Large intestine (tissue), 3 donors: Measurements from ENCODE around the gene FABP6. TPM values are rescaled to one million over a fixed set of nuclear protein-coding genes. Genes with fewer than 3 reads are reported as not detected.
"Not testable (repeated sequence)": the region's sequence is repeated elsewhere in the genome, so short reads cannot be mapped to it uniquely, and the experiment has no call there.

Experiments
- DNase-seq, 2 donors: peaks; one replicate each; pipeline versions ENCODE4 v3.0.0 to v3.0.0-alpha.2; 2013
- H3K27ac ChIP-seq: one replicate; pipeline ENCODE4 v1.5.1; 2013; ENCODE audit warnings: low read length
- H3K27me3 ChIP-seq: 2 replicates; pipeline ENCODE4 v1.6.1; 2013; ENCODE audit warnings: low read length; ENCODE audit not compliant: control insufficient read depth, insufficient read depth
- H3K36me3 ChIP-seq: 2 replicates; pipeline ENCODE4 v1.6.1; 2013; ENCODE audit warnings: low read length; ENCODE audit not compliant: control insufficient read depth, insufficient read depth
- H3K4me1 ChIP-seq: one replicate; pipeline ENCODE4 v1.6.1; 2013; ENCODE audit warnings: low read length; ENCODE audit not compliant: control insufficient read depth, insufficient read depth
- H3K4me3 ChIP-seq: one replicate; pipeline ENCODE4 v1.5.1; 2013; ENCODE audit warnings: low read length
- H3K9me3 ChIP-seq: one replicate; pipeline ENCODE4 v1.6.1; 2013; ENCODE audit warnings: mild to moderate bottlenecking, low read depth, low read length, moderate library complexity; ENCODE audit not compliant: control insufficient read depth
- WGBS: methylation state at CpG from one replicate; pipeline ENCODE4 v1.1.5; 2013; ENCODE audit warnings: low lambda C conversion rate; ENCODE audit not compliant: insufficient coverage; 5-methylcytosine and 5-hydroxymethylcytosine counted together
- polyA plus RNA-seq: library from polyadenylated mRNA; unstranded; fragments of 120-200 nt; gene quantifications from one replicate; pipeline ENCODE4 v1.2.1, GENCODE V29; 2013

The FABP6 gene
- polyA plus RNA-seq, 1 donor = 9.1 TPM

- no peaks in the 10 kb centered on the region for H3K27me3 ChIP-seq
- H3K4me3 ChIP-seq = no peak overlapping the region
- H3K36me3 ChIP-seq = no peaks in the 10 kb centered on the region
- H3K4me1 ChIP-seq = peaks cover 7% of the 10 kb centered on the region
- H3K27ac ChIP-seq = no peak overlapping the region
- no peaks in the 10 kb centered on the region for H3K9me3 ChIP-seq
- no CpG with 5 or more reads among the region's 7 CpGs for WGBS
- DNase-seq = no peak
Measured at GRCh38 chr5:160192424-160192823, 36.9 kb upstream of the FABP6 start.

- not testable (repeated sequence) for H3K9me3 ChIP-seq, H3K27me3 ChIP-seq, H3K36me3 ChIP-seq, H3K27ac ChIP-seq, H3K4me3 ChIP-seq, DNase-seq
- 90% methylated on average over 2 of the region's 18 CpGs for WGBS
- peaks cover 13% of the 10 kb centered on the region for H3K4me1 ChIP-seq
Measured at GRCh38 chr5:160193076-160193475, 36.2 kb upstream of the FABP6 start.

DNA sequence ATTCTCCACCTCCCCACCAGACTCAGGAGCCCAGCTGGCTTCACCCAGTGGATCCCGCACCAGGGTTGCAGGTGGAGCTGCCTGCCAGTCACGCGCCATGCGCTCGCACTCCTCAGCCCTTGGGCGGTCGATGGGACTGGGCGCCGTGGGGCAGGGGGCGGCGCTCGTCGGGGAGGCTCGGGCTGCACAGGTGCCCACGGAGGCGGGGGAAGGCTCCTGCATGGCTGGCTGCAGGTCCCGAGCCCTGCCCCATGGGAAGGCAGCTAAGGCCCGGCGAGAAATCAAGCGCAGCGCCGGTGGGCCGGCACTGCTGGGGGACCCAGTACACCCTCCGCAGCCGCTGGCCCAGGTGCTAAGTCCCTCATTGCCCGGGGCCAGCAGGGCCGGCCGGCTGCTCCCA lies 35.5 kb upstream of the FABP6 start:
- H3K4me1 ChIP-seq = peaks cover 20% of the 10 kb centered on the region
- H3K27me3 ChIP-seq, H3K4me3 ChIP-seq, H3K9me3 ChIP-seq, H3K36me3 ChIP-seq, DNase-seq, H3K27ac ChIP-seq: not testable (repeated sequence)
- WGBS = no CpG with 5 or more reads among the region's 28 CpGs

DNA sequence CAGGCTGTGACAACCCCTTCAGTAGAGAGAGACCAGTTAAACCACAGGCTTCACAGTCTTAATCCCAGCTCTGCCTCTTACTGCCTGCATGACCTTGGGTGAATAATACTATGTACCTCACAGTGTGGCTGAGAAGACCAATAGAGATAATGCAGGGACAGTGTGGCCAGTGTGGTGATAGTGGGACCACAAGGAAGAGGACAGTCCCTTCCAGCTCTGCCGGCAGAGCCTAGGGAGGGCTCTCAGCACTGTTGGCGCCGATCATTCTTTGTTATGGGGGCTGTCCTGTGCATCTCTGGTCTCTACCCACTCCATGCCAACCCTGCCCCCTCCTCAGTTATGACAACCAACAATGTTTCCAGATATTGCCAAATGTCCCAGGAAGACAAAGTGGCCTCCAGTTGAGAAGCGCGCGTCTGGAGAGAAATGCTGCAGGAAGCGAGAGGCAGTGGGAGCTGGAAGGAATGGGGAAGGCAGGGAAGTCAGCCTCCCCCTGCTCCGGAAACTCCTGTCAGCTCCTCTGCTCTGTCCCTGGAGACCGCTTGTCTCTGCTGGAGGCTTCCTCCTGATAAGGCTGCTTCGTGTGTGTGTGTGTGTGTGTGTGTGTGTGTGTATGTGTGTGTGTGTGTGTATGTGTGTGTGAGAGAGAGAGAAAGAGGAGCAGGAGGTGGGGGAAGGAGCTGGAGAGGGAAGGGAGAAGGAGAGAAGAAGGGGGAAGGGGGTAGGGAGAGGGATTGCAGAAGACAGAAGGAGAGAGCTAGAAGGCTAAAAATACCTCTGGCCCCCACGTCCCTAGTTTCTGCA lies 31.8 kb upstream of the FABP6 start:
- Histone ChIP-seq H3K27ac (no peak overlapping the region), H3K27me3 (no peaks in the 10 kb centered on the region), H3K36me3 (no peaks in the 10 kb centered on the region), H3K9me3 (no peaks in the 10 kb centered on the region), H3K4me3 (no peak overlapping the region), H3K4me1 (peaks cover 31% of the 10 kb centered on the region)
- peak; percentile 49 to 64 for DNase-seq
- no CpG with 5 or more reads among the region's 11 CpGs for WGBS

GRCh38 chr5:160198146-160198545 lies 31.2 kb upstream of the FABP6 start:
- Histone ChIP-seq H3K4me3 (no peak overlapping the region), H3K9me3 (no peaks in the 10 kb centered on the region), H3K4me1 (peaks cover 31% of the 10 kb centered on the region), H3K36me3 (no peaks in the 10 kb centered on the region), H3K27me3 (no peaks in the 10 kb centered on the region), H3K27ac (no peak overlapping the region)
- WGBS = no CpG with 5 or more reads among the region's 5 CpGs
- DNase-seq = no peak

GRCh38 chr5:160198841-160199409 lies 30.4 kb upstream of the FABP6 start:
- no peaks in the 10 kb centered on the region for H3K27me3 ChIP-seq
- peak overlapping the region; percentile 19 for H3K4me3 ChIP-seq
- H3K9me3 ChIP-seq = no peaks in the 10 kb centered on the region
- peaks cover 31% of the 10 kb centered on the region for H3K4me1 ChIP-seq
- H3K27ac ChIP-seq = no peak overlapping the region
- DNase-seq = peak in 1 of 2 donors; percentile 45
- WGBS = no CpG with 5 or more reads among the region's 8 CpGs
- no peaks in the 10 kb centered on the region for H3K36me3 ChIP-seq

GRCh38 chr5:160199410-160199911 lies 29.8 kb upstream of the FABP6 start:
- H3K4me1 ChIP-seq = peaks cover 31% of the 10 kb centered on the region
- H3K27ac ChIP-seq = peak overlapping the region; percentile 24
- H3K36me3 ChIP-seq = no peaks in the 10 kb centered on the region
- H3K9me3 ChIP-seq = no peaks in the 10 kb centered on the region
- peak; percentile 54 to 77 for DNase-seq
- H3K27me3 ChIP-seq = no peaks in the 10 kb centered on the region
- WGBS = no CpG with 5 or more reads among the region's 30 CpGs
- H3K4me3 ChIP-seq = peak overlapping the region; percentile 45

- no peak for DNase-seq
- peaks cover 29% of the 10 kb centered on the region for H3K4me1 ChIP-seq
- H3K36me3 ChIP-seq = no peaks in the 10 kb centered on the region
- H3K27me3 ChIP-seq = no peaks in the 10 kb centered on the region
- 60% methylated on average over 1 of the region's 2 CpGs for WGBS
- H3K27ac ChIP-seq = no peak overlapping the region
- no peaks in the 10 kb centered on the region for H3K9me3 ChIP-seq
- H3K4me3 ChIP-seq = no peak overlapping the region
Measured at GRCh38 chr5:160207061-160207460, 22.2 kb upstream of the FABP6 start.

DNA sequence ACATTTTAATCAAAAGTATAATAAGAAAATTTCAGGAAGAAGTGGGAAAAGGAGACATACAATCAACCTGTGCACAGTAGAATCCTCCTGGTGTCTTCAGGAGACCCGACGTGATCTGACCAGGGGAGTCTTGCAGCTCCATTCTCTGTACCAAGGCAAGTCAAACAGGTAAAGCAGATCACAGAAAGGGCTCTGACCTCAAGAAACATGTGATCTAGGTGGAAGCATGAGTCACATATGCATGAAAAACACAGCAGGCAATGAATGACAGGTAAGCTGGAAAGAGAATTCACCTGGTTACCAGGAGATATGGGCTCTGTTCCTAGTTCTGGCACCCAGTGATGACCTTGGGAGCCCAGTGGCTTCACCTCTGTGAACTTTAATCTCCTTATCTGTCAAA lies 19.4 kb upstream of the FABP6 start:
- Histone ChIP-seq H3K27me3 (no peaks in the 10 kb centered on the region), H3K4me1 (peaks cover 29% of the 10 kb centered on the region), H3K4me3 (peak overlapping the region; percentile 16), H3K36me3 (no peaks in the 10 kb centered on the region), H3K9me3 (no peaks in the 10 kb centered on the region), H3K27ac (peak overlapping the region; percentile 91)
- WGBS = no CpG with 5 or more reads among the region's 2 CpGs
- peak; percentile 72 to 88 for DNase-seq

DNA sequence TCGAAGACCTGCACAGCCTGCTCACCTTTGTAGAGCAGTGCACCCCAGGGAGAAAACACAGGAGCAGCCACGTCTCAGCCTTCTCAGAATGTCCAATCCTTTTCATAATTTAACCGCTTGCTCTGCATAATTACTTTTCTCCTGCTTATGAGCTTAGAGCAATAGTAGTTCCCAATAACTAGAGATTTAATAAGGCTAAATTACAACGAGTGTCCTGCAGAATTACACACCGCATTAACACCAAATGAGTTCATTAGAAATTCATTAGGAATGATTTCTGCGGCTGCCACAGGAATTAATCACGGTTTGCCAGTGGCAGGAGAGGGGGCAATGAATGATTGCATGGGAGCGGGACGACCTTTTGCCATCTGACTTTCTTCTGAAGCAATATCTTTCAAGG lies 18.7 kb upstream of the FABP6 start:
- H3K9me3 ChIP-seq = no peaks in the 10 kb centered on the region
- no CpG with 5 or more reads among the region's 9 CpGs for WGBS
- peaks cover 28% of the 10 kb centered on the region for H3K4me1 ChIP-seq
- DNase-seq = no peak
- H3K27ac ChIP-seq = peak overlapping the region; percentile 91
- H3K4me3 ChIP-seq = no peak overlapping the region
- H3K27me3 ChIP-seq = no peaks in the 10 kb centered on the region
- no peaks in the 10 kb centered on the region for H3K36me3 ChIP-seq
